Suprapubic skin (tissue), 4 donors: ENCODE measurements around the gene IRF4. TPM values are rescaled to one million over a fixed set of nuclear protein-coding genes. Genes with fewer than 3 reads are reported as not detected.

Experiments used
- DNase-seq, 2 donors: peaks; one replicate each; pipeline ENCODE4 v3.0.0-alpha.2; 2019; ENCODE audit warnings: low spot score in 2 of 2
- H3K27ac ChIP-seq: fragments of 200-600 bp; sonication (generic); one replicate; pipeline ENCODE4 v1.5.1; 2019
- H3K27me3 ChIP-seq: fragments of 200-600 bp; sonication (generic); one replicate; pipeline ENCODE4 v1.5.1; 2019
- H3K36me3 ChIP-seq: fragments of 200-600 bp; sonication (generic); one replicate; pipeline ENCODE4 v1.5.1; 2019
- H3K4me1 ChIP-seq: fragments of 200-600 bp; sonication (generic); one replicate; pipeline ENCODE4 v1.5.1; 2019
- H3K4me3 ChIP-seq: fragments of 200-600 bp; sonication (generic); one replicate; pipeline ENCODE4 v1.5.1; 2019; ENCODE audit warnings: mild to moderate bottlenecking
- H3K9me3 ChIP-seq: fragments of 200-600 bp; sonication (generic); one replicate; pipeline ENCODE4 v1.5.1; 2019
- CTCF ChIP-seq, 2 donors: fragments of 200-600 bp in 1 of 2; fragments of 450-650 bp in 1 of 2; sonication (generic) in 1 of 2; IDR thresholded peaks; one replicate each; pipeline ENCODE4 v1.5.1; 2016 to 2019; ENCODE audit warnings: antibody characterized with exemption in 2 of 2, mild to moderate bottlenecking in 1 of 2, moderate library complexity in 1 of 2
- EP300 ChIP-seq: sonication (generic); formaldehyde crosslinking; IDR thresholded peaks from one replicate; pipeline ENCODE4 v1.6.1; 2017; ENCODE audit warnings: antibody characterized with exemption
- POLR2A ChIP-seq, 2 donors: fragments of 450-650 bp; IDR thresholded peaks; one replicate each; pipeline ENCODE4 v1.6.1; 2017; ENCODE audit warnings: antibody characterized with exemption in 2 of 2, mild to moderate bottlenecking in 2 of 2, moderate library complexity in 2 of 2
- POLR2AphosphoS5 ChIP-seq, 3 donors: sonication (generic); formaldehyde crosslinking; IDR thresholded peaks; one replicate each; pipeline ENCODE4 v1.6.1; 2017; ENCODE audit warnings: antibody characterized with exemption in 3 of 3
- WGBS: methylation state at CpG from one replicate; pipeline ENCODE4 v1.1.5; 2018; 5-methylcytosine and 5-hydroxymethylcytosine counted together
- total RNA-seq, 4 donors: library from RNA; depleted of rRNA; stranded (reverse); fragments of >200 nt; gene quantifications; one replicate each; pipeline ENCODE4 v1.1.0, GENCODE V29; 2016

The IRF4 gene
- total RNA-seq, 4 donors from 2014 or later = 17.3 to 22.8 (median 20.4) TPM

- no peaks in the 10 kb centered on the region for H3K36me3 ChIP-seq
- WGBS = 73% methylated on average over 16 of the region's 16 CpGs
- no peaks in the 10 kb centered on the region for H3K4me1 ChIP-seq
- H3K27ac ChIP-seq = no peak overlapping the region
- peak in 1 of 2 donors; percentile 68 for DNase-seq
- TF ChIP-seq POLR2AphosphoS5 (IDR thresholded peaks at IDR 0.05) (no peak), CTCF (IDR thresholded peaks at IDR 0.05) (no peak), POLR2A (IDR thresholded peaks at IDR 0.05) (no peak), EP300 (no peak)
- no peak overlapping the region for H3K4me3 ChIP-seq
- H3K27me3 ChIP-seq = peaks cover 43% of the 10 kb centered on the region
- H3K9me3 ChIP-seq = no peaks in the 10 kb centered on the region
Observed at GRCh38 chr6:372336-372911, 19.1 kb upstream of the IRF4 start.

- no peak overlapping the region for H3K4me3 ChIP-seq
- TF ChIP-seq POLR2A (IDR thresholded peaks at IDR 0.05) = no peak
- TF ChIP-seq CTCF (IDR thresholded peaks at IDR 0.05) = no peak
- TF ChIP-seq POLR2AphosphoS5 (IDR thresholded peaks at IDR 0.05) = no peak
- no peaks in the 10 kb centered on the region for H3K36me3 ChIP-seq
- H3K27me3 ChIP-seq = peaks cover 41% of the 10 kb centered on the region
- H3K4me1 ChIP-seq = no peaks in the 10 kb centered on the region
- peak; percentile 57 to 78 for DNase-seq
- no peaks in the 10 kb centered on the region for H3K9me3 ChIP-seq
- no peak overlapping the region for H3K27ac ChIP-seq
- WGBS = 77% methylated on average over 8 of the region's 8 CpGs
Observed at GRCh38 chr6:373031-373430, 18.5 kb upstream of the IRF4 start.

- no peak for TF ChIP-seq POLR2AphosphoS5 (IDR thresholded peaks at IDR 0.05)
- TF ChIP-seq POLR2A (IDR thresholded peaks at IDR 0.05) = no peak
- TF ChIP-seq CTCF (IDR thresholded peaks at IDR 0.05) = no peak
- no peak for TF ChIP-seq EP300
- DNase-seq = peak; percentile 54 to 78
- H3K27me3 ChIP-seq = peaks cover 42% of the 10 kb centered on the region
- no peaks in the 10 kb centered on the region for H3K36me3 ChIP-seq
- no peak overlapping the region for H3K27ac ChIP-seq
- 71% methylated on average over 26 of the region's 26 CpGs for WGBS
- H3K9me3 ChIP-seq = no peaks in the 10 kb centered on the region
- no peak overlapping the region for H3K4me3 ChIP-seq
- H3K4me1 ChIP-seq = no peaks in the 10 kb centered on the region
Observed at GRCh38 chr6:373773-374724, 17.5 kb upstream of the IRF4 start.

GRCh38 chr6:374956-375355, 16.6 kb upstream of the IRF4 start:
- 80% methylated on average over 8 of the region's 8 CpGs for WGBS
- Histone ChIP-seq H3K27me3 (peaks cover 51% of the 10 kb centered on the region), H3K36me3 (no peaks in the 10 kb centered on the region), H3K9me3 (no peaks in the 10 kb centered on the region), H3K4me1 (no peaks in the 10 kb centered on the region), H3K27ac (no peak overlapping the region), H3K4me3 (no peak overlapping the region)
- peak; percentile 48 to 78 for DNase-seq
- TF ChIP-seq POLR2AphosphoS5 (IDR thresholded peaks at IDR 0.05) (no peak), CTCF (IDR thresholded peaks at IDR 0.05) (no peak), EP300 (no peak), POLR2A (IDR thresholded peaks at IDR 0.05) (no peak)
